ENCODE results near the gene SH2B3. TPM values are rescaled to one million over a fixed set of nuclear protein-coding genes. Genes with fewer than 3 reads are reported as not detected.

The SH2B3 gene
- total and polyA plus RNA-seq, 8 donors, result 2.5 to 21.7 (median 8.8) TPM

DNA sequence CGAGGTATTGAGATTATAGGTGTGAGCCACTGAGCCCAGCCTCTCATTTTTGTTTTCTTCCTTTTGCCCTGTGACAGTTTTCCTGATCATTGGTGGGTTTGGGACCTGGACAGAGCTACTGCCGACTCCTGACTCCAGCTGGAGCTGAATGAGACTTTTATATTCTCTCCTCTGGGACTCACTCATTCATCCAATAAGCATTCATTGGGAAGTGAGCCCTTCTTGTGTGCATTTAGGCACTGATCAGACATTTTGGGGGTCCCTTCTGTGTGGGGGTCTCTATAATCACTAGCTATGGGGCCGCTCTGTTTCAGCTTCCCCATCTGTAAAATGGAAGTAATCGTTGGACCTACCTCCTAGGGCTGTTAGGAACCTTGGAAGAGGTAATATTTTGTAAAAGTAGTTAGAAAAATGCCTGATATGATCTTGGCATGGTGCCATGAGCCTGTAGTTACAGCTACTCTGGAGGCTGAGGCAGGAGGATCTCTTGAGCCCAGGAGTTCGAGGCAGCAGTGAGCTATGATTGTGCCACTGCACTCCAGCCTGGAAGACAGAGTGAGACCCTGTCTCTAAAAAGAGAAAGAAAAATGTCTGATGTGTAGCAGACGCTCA is 7.2 kb downstream of the SH2B3 start:
- Histone ChIP-seq H3K36me3 (peaks cover 0 to 22% (median 12%) of the 10 kb centered on the region in 4 donors), H3K4me1 (peaks cover 25 to 70% (median 48%) of the 10 kb centered on the region in 4 donors), H3K4me3 (no peak overlapping the region), H3K27me3 (no peaks in the 10 kb centered on the region), H3K9me3 (no peaks in the 10 kb centered on the region), H3K27ac (peak overlapping the region in 4 of 5 donors; percentile 42 to 90 (median 88))
- intact Hi-C loops (cut with DNase I; ENCODE audit: low total_unique reads), result no loop called here
- TF ChIP-seq EP300 (IDR thresholded peaks at IDR 0.05), result no peak
- TF ChIP-seq, protein P1, sequence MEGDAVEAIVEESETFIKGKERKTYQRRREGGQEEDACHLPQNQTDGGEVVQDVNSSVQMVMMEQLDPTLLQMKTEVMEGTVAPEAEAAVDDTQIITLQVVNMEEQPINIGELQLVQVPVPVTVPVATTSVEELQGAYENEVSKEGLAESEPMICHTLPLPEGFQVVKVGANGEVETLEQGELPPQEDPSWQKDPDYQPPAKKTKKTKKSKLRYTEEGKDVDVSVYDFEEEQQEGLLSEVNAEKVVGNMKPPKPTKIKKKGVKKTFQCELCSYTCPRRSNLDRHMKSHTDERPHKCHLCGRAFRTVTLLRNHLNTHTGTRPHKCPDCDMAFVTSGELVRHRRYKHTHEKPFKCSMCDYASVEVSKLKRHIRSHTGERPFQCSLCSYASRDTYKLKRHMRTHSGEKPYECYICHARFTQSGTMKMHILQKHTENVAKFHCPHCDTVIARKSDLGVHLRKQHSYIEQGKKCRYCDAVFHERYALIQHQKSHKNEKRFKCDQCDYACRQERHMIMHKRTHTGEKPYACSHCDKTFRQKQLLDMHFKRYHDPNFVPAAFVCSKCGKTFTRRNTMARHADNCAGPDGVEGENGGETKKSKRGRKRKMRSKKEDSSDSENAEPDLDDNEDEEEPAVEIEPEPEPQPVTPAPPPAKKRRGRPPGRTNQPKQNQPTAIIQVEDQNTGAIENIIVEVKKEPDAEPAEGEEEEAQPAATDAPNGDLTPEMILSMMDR (IDR thresholded peaks at IDR 0.05), result no peak
- no peak for TF ChIP-seq POLR2A (IDR thresholded peaks at IDR 0.05)
- no peak for DNase-seq
- WGBS, 5 donors, result 63 to 70% (median 66%) methylated on average over 6 of the region's 6 CpGs

DNA sequence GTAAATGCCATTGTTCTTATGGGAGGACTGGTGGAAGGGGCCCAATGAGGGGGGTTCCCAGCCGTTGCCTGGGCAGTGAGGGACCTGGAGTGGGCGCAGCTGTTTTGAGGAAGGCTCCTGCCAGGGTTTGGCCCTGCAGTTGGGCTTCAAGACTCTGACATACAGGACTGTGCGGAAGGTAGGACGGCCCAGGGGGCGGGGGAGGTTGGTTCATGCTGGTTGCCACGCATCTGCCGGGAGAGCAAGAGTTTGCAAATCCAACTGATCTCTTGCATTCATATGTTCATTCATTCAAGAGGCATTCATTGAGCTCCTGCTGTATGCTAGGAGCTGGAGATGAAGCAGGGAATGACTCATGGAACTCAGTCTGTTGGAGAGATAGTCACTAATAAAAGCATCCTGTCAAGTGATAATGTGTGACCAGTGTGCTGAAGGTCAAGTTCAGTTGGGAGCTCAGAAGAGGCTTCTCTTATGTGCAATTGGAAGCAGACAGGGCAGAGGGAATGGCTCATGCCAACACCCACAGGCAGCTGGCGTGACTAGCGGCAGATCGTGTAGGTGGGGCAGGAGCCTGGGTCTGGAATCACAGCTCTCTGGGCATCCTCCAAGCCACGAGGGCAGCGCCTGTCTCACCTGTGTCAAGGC is 7.8 kb downstream of the SH2B3 start:
- peaks cover 21 to 64% (median 43%) of the 10 kb centered on the region in 4 donors for H3K4me1 ChIP-seq
- DNase-seq, result no peak

DNA sequence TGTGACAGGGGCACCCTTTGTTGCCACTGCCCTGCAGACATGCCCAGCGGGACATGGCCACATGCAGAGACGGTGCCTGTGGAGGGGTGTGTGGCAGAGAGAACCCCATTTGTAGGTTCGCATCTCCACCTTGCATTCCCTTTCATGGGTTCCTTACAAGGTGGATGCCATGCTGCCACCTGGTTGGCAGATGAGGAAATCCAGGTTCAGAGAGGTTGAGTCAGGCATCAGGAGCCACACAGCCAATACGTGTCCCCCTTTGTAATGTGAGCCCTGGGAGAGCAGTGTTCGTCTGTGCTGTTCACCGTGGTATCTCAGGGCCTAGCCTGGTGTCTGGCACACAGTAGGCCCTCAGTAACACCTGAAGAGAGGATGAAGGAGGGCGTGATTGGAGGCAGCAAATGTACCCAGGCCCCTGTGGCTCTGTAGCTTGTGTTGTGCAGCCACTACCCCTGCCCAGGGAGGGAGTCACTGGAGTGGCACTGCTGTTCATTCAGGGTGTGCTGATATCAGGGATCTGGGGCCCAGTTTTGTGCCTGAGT is 9.1 kb downstream of the SH2B3 start:
- Histone ChIP-seq H3K36me3 (peaks cover 10 to 40% (median 29%) of the 10 kb centered on the region in 4 donors), H3K27ac (no peak overlapping the region), H3K4me3 (no peak overlapping the region), H3K27me3 (no peaks in the 10 kb centered on the region), H3K9me3 (no peaks in the 10 kb centered on the region), H3K4me1 (peaks cover 11 to 52% (median 31%) of the 10 kb centered on the region in 4 donors)
- intact Hi-C loops (cut with DNase I; ENCODE audit: low total_unique reads), result no loop called here
- 91 to 95% (median 93%) methylated on average over 6 to 7 of the region's 7 CpGs for WGBS, 5 donors
- DNase-seq, result no peak
- TF ChIP-seq EP300 (IDR thresholded peaks at IDR 0.05) (no peak), POLR2A (IDR thresholded peaks at IDR 0.05) (no peak), POLR2AphosphoS5 (IDR thresholded peaks at IDR 0.05) (no peak)
- TF ChIP-seq, protein P1 (IDR thresholded peaks at IDR 0.05), result no peak

More for the DNA sequence above, 7.8 kb downstream of the SH2B3 start:
- Histone ChIP-seq H3K36me3 (peaks cover 1 to 28% (median 18%) of the 10 kb centered on the region in 4 donors), H3K4me3 (no peak overlapping the region), H3K9me3 (no peaks in the 10 kb centered on the region), H3K27ac (peak overlapping the region in 3 of 5 donors; percentile 86 to 90 (median 90)), H3K27me3 (no peaks in the 10 kb centered on the region)
- 71 to 86% (median 73%) methylated on average over 12 of the region's 12 CpGs for WGBS, 5 donors
- TF ChIP-seq POLR2AphosphoS5 (IDR thresholded peaks at IDR 0.05) (no peak), POLR2A (IDR thresholded peaks at IDR 0.05) (no peak)
- TF ChIP-seq, protein P1 (IDR thresholded peaks at IDR 0.05), result no peak
- intact Hi-C loops (cut with DNase I; ENCODE audit: low total_unique reads), result no loop called here

DNA sequence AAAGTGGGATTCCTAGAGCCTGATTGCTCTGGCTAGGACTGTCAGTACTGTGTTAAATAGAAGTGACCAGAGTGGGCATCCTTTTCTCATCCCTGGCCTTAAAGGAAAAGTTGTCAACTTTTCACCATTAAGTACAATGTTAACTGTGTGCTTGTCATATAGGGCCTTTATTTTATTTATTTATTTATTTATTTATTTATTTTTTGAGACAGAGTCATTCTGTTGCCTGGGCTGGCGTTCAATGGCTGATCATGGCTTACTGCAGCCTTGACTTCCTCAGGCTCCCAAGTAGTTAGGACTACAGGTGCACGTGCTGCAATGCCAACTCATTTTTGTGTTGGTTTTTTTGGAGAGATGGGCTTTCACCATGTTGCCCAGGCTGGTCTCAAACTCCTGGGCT is 11.6 kb downstream of the SH2B3 start:
- intact Hi-C loops (cut with DNase I; ENCODE audit: low total_unique reads), result no loop called here
- no peaks in the 10 kb centered on the region for H3K27me3 ChIP-seq
- TF ChIP-seq POLR2A (IDR thresholded peaks at IDR 0.05) (no peak), POLR2AphosphoS5 (IDR thresholded peaks at IDR 0.05) (no peak), EP300 (IDR thresholded peaks at IDR 0.05) (no peak)
- TF ChIP-seq, protein P1 (IDR thresholded peaks at IDR 0.05), result no peak

More for the DNA sequence above, 11.6 kb downstream of the SH2B3 start:
- H3K4me3 ChIP-seq, result no peak overlapping the region
- peaks cover 20 to 55% (median 42%) of the 10 kb centered on the region in 4 donors for H3K36me3 ChIP-seq
- H3K4me1 ChIP-seq, result peaks cover 0 to 27% (median 9%) of the 10 kb centered on the region in 4 donors
- no peaks in the 10 kb centered on the region for H3K9me3 ChIP-seq
- 89 to 100% (median 94%) methylated on average over 2 of the region's 2 CpGs for WGBS, 5 donors
- no peak for DNase-seq
- no peak overlapping the region for H3K27ac ChIP-seq
